HT1080 (cell line): Measurements from ENCODE around the gene PFN2. TPM values are rescaled to one million over a fixed set of nuclear protein-coding genes. Genes with fewer than 3 reads are reported as not detected.
"Not testable (repeated sequence)": the region's sequence is repeated elsewhere in the genome, so short reads cannot be mapped to it uniquely, and the experiment has no call there.

Experiments used
- DNase-seq: peaks from one replicate; pipeline ENCODE4 v3.0.0-alpha.2; 2015; ENCODE audit warnings: low read depth
- total RNA-seq: library from RNA; depleted of rRNA; stranded (reverse); fragments of >200 nt; shearing (Covaris generic); gene quantifications from 2 replicates; pipeline ENCODE4 v1.2.3, GENCODE V29; 2014

Gene PFN2
- total RNA-seq, 1 experiment from 2014 or later = 261 TPM

GRCh38 chr3:149969110-149969939 lies 1.4 kb downstream of the PFN2 start:
- peak; percentile 88 for DNase-seq

GRCh38 chr3:149968216-149968615 lies 2.5 kb downstream of the PFN2 start:
- peak; percentile 72 for DNase-seq

GRCh38 chr3:149967086-149967685 lies 3.5 kb downstream of the PFN2 start:
- peak; percentile 72 for DNase-seq

- no peak for DNase-seq
Measured at GRCh38 chr3:149965278-149965677, 5.4 kb downstream of the PFN2 start.

- no peak for DNase-seq
Measured at GRCh38 chr3:149964291-149964690, 6.4 kb downstream of the PFN2 start.

GRCh38 chr3:149963485-149963884 lies 7.2 kb downstream of the PFN2 start:
- DNase-seq = no peak

GRCh38 chr3:149959443-149959842 lies 11.3 kb downstream of the PFN2 start:
- DNase-seq = no peak

- no peak for DNase-seq
Measured at GRCh38 chr3:149958171-149958796, 12.4 kb downstream of the PFN2 start.

- DNase-seq = no peak
Measured at GRCh38 chr3:149957361-149958125, 13.2 kb downstream of the PFN2 start.

- DNase-seq = peak; percentile 36
Measured at GRCh38 chr3:149955449-149955848, 15.2 kb downstream of the PFN2 start.

GRCh38 chr3:149954812-149955211 lies 15.9 kb downstream of the PFN2 start:
- no peak for DNase-seq

- DNase-seq = no peak
Measured at GRCh38 chr3:149949181-149949580, 21.5 kb downstream of the PFN2 start.

GRCh38 chr3:149947231-149947630 lies 23.5 kb downstream of the PFN2 start:
- no peak for DNase-seq

GRCh38 chr3:149943966-149944365 lies 26.7 kb downstream of the PFN2 start:
- DNase-seq = not testable (repeated sequence)

GRCh38 chr3:149942409-149942808 lies 28.3 kb downstream of the PFN2 start:
- DNase-seq = no peak

GRCh38 chr3:149941946-149942345 lies 28.7 kb downstream of the PFN2 start:
- DNase-seq = no peak

- no peak for DNase-seq
Measured at GRCh38 chr3:149941186-149941585, 29.5 kb downstream of the PFN2 start.

- DNase-seq = not testable (repeated sequence)
Measured at GRCh38 chr3:149938392-149939055, 32.2 kb downstream of the PFN2 start.

GRCh38 chr3:149936812-149937230 lies 33.9 kb downstream of the PFN2 start:
- peak; percentile 65 for DNase-seq

- DNase-seq = no peak
Measured at GRCh38 chr3:149934524-149934923, 36.2 kb downstream of the PFN2 start.

- DNase-seq = no peak
Measured at GRCh38 chr3:149933858-149934257, 36.8 kb downstream of the PFN2 start.
